Stimulated activated CD4-positive, alpha-beta T cell treated with anti-CD3 and anti-CD28 coated beads, TNF-alpha, amount 100 ng/mL, for 48 hours (primary cell): ENCODE measurements around the gene PCED1A.

Experiments used
- DNase-seq, 3 donors: peaks; one replicate each; pipeline ENCODE4 v3.0.0-alpha.2; 2020; ENCODE audit warnings: low read depth in 3 of 3

PCED1A gene

DNA sequence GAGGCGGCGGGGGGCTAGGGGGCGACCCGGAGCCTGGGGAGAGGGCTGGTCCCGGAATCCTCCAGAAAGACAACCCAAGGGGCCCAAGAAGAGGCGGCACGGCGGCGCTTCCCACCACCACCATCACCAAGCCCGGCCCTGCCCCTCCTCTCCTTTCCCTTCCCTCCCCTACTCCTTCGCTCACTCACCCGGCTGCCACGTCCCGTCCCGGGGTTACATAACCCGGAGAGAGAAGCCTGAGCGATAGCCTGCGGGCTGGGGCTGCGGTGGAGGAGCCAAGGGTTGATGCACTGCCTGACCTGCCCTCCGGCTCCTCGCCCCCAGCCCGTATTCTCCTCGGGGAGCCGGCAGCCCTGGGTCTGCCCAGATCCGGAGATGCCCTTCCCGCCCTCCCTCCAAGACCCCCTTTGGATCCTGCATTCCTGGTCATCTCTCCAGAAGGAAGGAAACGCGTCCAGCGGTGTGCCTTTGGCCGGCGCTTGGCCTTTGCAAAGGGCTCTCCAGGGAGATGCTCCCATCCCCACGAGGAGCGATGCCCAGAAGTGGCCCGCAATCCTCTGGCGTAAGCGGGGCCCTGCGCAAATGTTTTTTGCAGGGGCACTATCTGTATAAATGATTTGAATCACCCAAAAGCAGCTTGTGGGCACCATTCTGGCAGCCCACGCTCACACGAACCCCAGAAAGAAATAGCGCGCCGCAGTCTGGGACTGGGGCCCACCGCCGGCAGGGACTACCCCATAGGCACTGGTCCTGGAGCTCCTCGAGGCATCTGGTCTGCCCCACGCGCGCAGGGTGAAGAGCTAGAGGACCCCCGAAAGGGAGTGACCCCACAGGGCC is 35.4 kb downstream of the PCED1A start:
- no peak for DNase-seq

- no peak for DNase-seq
Observed at GRCh38 chr20:2804041-2804828, 36.2 kb downstream of the PCED1A start.

DNA sequence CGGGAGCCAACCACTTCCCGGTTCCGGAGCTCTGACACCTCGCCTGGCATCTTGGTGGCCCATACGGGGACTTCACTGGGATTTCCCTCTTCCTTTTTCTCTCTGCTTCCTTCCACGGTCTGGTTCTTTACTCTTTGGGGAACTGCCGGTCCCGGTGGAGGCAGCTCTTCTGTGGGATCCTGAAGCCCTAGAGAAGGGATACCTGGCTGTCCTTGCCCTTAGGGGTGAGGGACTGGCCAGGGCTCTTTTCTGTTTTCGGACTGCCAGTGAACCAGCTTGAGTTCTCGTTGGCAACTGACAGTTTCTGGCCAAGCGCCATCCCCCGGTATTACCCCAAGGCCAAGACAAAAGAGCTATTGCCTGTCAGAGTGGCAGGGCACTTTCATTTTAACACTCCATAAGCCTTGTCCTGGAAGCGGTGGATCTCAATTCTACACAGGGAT is 39.1 kb downstream of the PCED1A start:
- DNase-seq = no peak

GRCh38 chr20:2800521-2801285 is 39.8 kb downstream of the PCED1A start, which contains the start of gene CPXM1:
CPXM1 (minus strand) TSS chr20:2800627; CDS start chr20:2800572, 55 bp downstream.
- DNase-seq = no peak

DNA sequence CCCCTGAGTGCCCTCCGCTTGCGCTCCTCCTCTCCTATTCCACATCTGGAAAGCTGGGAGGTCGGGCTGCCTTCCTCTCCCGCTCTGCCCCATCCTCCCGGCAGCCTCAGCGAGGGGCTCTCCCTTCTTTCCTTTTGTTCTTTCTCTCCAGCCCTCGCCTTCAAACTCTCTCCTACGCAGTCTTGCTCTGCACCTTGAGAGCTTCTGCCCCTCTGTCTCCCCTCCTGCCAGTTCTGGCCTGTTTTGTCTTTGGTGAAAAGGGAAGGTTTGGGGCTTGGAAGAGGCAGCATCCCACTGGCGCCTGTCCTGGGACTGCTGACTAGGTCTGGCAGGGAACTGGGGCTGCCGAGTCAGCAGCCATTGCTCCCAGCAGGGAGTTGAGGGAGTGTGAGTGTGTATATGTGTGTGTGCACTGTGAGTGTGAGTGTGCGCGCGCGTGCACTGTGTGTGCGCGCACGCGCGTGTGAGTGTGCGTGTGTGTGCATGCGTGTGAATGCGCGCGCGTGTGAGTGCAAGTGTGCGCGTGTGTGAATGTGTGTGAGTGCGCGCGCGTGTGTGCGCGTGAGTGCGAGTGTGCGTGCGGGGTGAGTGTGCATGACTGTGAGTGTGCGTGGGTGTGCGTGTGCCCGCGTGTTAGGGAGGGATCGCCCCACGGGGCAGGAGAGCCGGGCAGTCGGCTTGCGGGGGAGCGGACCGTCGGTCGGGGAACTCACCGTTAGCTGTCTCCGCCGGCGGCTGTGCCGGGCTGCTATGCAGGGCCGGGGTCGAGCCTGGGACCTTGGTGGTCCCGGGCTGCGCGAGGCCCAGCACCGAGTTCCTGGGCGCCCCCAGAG is 40.6 kb downstream of the PCED1A start:
- no peak for DNase-seq

DNA sequence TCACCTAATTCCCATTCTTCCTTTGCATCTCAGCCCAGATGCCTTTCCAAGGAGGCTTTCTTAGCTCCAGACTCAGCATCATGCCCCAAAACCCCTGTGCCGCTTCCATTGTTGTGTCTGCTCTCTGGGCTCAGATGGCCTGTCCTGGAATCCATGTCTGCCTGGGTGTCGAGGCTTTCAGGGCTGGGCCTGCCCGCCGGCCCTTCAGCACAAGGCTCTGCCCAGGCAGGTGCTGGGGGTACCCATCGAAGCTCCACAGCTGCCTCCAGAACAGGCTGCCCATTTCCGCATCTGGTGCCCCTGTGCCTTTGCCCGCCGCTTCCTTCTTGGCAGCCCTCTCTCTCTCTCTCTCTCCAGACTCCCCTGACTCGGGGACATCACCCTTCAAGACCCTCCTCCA is 41.2 kb downstream of the PCED1A start:
- DNase-seq = no peak

DNA sequence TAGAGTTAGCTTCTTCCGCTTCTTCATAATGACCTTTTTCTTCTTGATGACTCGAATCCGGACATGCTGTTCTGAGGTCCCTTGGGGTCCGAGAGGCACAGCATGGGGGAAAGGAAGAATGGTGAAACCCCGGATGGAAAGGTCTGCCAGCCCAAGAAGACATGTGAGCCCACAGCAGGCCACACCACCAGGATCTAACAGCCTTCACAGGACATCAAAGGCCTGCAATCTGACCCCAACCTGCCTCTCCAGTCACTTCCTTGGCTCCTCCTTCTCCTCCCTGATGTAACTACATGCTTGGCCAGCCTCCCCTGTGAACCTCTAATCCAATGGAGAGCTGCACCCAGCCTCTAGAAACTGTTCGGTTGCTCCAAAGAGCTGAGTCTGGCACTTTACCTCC is 41.6 kb downstream of the PCED1A start:
- no peak for DNase-seq

- DNase-seq = no peak
Observed at GRCh38 chr20:2798095-2798805, 42.2 kb downstream of the PCED1A start.

DNA sequence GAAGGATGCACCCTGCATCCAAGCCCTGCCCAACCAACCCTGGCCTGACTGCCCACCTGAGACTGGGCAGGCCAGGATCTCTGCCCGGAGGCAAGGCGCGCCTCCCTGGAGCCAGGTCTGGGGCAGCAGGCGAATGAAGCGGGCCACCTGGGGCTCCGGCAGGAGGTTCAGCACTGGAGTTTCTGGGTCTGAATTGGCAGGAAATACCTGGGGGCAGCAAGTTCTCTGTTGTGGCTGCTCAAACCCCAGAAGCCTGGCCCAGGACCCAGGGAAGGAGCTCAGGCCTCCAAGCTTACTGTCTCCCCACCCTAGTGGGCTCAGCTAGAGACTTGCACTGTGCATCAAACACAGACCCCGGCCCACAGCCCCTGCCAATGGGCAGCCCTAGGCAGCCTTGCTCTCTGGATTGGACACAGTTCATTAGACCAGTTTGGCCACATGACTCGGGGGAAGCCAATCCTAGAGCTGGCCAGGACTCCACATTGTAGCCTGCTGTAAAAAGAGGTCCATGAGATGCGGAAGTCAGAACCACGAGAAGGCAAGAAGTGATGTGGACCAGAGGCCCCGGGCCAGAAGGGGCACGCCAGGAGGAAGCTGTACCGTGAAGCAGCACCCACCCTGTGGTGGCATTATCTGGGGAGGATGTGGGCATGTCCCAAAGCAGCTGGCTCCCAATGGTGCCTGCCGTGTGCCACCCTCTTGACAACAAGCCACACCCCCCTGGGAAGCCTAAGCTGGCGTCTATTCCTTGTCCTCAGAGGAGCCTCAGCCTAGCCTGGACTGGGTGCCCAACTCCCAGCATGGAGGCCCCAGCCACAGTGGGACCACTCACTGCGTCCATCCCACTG is 43.1 kb downstream of the PCED1A start:
- DNase-seq = no peak

- no peak for DNase-seq
Observed at GRCh38 chr20:2796011-2796660, 44.3 kb downstream of the PCED1A start.

DNA sequence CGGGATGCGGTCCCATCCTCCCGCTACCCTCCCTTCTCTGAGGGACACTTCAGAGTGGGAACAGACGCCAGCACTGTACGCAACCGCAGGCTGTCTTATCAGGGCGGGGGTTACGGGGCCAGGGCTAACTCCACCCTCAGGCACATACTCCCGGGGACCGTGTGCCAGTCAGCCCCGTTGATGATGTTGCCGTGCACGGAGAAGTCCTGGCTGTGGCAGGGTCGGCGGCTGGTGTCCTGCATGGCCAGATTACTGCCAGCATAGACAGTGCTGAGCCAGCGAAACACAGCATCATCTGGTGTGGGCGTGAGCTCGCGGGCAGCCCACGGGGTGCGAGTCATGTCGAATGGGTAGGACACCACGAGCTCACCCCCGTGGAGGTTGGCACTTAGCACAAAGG is 45.0 kb downstream of the PCED1A start:
- no peak for DNase-seq

DNA sequence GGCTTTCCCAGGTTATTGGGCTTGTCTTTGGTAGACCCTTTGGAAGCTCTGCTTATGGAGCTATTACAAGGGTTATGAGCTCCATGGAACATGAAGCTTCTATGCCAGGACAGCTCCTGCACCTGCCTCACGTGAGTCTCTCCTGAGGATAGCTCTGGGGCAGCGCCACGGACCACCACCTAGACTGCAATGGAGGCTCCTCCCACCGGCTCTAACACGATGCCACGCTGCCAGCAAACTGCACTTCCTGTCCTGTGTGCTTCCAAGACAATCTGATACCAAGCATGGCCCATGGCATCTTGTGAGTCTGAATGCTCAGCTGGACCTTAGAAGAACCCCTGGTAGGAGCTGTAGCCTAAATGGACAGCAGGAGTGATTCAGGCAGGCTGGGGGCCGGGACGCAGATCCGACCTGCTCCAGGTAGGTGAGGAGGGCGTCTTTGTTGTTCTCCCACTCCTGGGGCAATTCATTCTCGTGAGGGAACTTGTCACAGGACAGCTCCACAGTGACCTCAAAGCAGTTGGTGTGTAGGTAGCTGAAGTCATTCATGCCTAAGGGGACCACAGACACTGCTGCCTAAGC is 45.5 kb downstream of the PCED1A start:
- DNase-seq = no peak

DNA sequence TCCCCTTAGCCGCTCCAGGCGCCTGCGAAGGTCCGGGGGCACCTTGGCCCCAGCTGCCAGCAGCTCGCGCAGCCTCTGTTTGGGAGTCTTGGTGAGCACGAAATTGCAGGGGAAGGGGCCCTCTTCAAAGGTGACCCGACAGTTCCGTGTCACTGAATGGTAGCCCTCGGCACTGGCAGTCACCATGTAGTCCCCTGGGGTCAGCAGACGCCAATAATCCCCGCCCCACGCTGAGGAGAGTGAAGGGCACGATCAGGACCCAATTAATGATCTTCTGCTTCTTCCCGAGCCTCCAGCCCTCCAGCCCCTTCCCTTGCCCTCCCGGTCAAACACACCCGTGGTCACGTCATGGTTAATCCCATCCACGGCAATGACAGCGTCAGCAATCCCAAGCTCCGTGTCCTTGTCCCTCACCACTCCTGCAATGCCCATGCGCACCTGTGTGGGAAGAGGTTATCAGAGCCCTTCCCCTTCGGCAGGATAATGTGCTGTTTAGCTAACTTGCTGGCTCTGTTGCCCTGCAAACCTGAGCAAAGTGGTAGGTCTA is 46.2 kb downstream of the PCED1A start:
- no peak for DNase-seq

DNA sequence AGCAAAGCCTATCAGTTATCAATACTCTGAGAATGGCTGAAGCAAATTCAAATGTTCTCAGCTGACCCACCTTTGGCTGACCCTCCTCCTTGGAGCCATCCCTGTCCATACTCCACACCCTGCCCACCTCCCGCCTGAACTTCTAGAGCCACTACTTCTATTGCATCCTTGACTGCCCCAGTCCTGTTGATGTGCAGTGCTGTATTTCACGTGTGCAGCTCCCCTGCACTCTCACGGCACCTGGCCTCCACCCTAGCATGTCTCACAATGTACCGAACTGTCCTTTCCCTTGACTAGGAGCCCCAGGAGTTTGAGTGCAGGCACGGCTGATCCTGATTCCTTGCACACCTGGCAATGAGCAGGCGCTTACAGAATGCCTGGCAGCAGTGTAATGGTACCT is 47.0 kb downstream of the PCED1A start:
- DNase-seq = no peak
